Ovary (tissue), 9 donors: ENCODE data around the gene SMAD4. TPM values are rescaled to one million over a fixed set of nuclear protein-coding genes. Genes with fewer than 3 reads are reported as not detected.

Experiments used
- DNase-seq, 5 donors: peaks; one replicate each; pipeline ENCODE4 v3.0.0-alpha.2; 2019 to 2020
- H3K27ac ChIP-seq, 2 donors: fragments of 200-600 bp; one replicate each; pipeline versions ENCODE4 v1.5.1 to v1.8.0; 2019 to 2022
- H3K27me3 ChIP-seq: fragments of 200-600 bp; one replicate; pipeline ENCODE4 v1.8.0; 2022
- H3K36me3 ChIP-seq: fragments of 200-600 bp; sonication (generic); one replicate; pipeline ENCODE4 v1.5.1; 2019
- H3K4me1 ChIP-seq: one replicate; pipeline ENCODE4 v1.8.1; 2013; ENCODE audit warnings: mild to moderate bottlenecking, moderate library complexity; ENCODE audit not compliant: insufficient read depth
- H3K4me3 ChIP-seq: fragments of 200-600 bp; sonication (generic); one replicate; pipeline ENCODE4 v1.5.1; 2017
- H3K9me3 ChIP-seq, 2 donors: fragments of 200-600 bp in 1 of 2; sonication (generic) in 1 of 2; one replicate each; pipeline versions ENCODE4 v1.5.1 to v1.8.1; 2013 to 2019; ENCODE audit warnings: mild to moderate bottlenecking in 1 of 2, moderate library complexity in 1 of 2
- CTCF ChIP-seq, 3 donors: fragments of 450-650 bp in 2 of 3; fragments of 200-600 bp in 1 of 3; IDR thresholded peaks; one replicate each; pipeline versions ENCODE4 v1.5.1 to v1.8.0; 2016 to 2022; ENCODE audit warnings: antibody characterized with exemption in 3 of 3, mild to moderate bottlenecking in 1 of 3
- EP300 ChIP-seq: sonication (generic); formaldehyde crosslinking; IDR thresholded peaks from one replicate; pipeline ENCODE4 v1.6.1; 2017; ENCODE audit warnings: antibody characterized with exemption
- POLR2A ChIP-seq: fragments of 450-650 bp; IDR thresholded peaks from one replicate; pipeline ENCODE4 v1.6.1; 2017; ENCODE audit warnings: antibody characterized with exemption, mild to moderate bottlenecking, moderate library complexity
- WGBS, 3 donors: extraction: QIAGEN DNeasy Blood & Tissue Kit in 1 of 3; methylation state at CpG; one replicate each; pipeline versions ENCODE4 v1.1.5 to v1.1.7; 2013 to 2017; 5-methylcytosine and 5-hydroxymethylcytosine counted together
- intact Hi-C, 4 donors: fragments of 100-400 bp; cut with DNase I; formaldehyde crosslinking; loops; one replicate each; pipeline versions ENCODE4 v1.11.0 to v1.15.1; 2022 to 2023
- polyA plus RNA-seq, 2 donors: library from polyadenylated mRNA; stranded (reverse); fragments of 200-250 nt in 1 of 2; fragments of 350-450 nt in 1 of 2; fragmentation: Illumina TruSeq in 1 of 2; extraction: RNeasy Lipid Tissue Mini Kit (QIAGEN cat#74804) in 1 of 2; gene quantifications; one replicate each; pipeline ENCODE4 v1.2.3, GENCODE V29; 2013 to 2014
- total RNA-seq, 7 donors: library from RNA; depleted of rRNA in 2 of 7; stranded (reverse); fragments of >200 nt in 2 of 7; fragmentation: NEBNext Ultra II Directional in 3 of 7; extraction: Animal tissue kit (Norgen Biotek cat#: 25700) in 3 of 7; gene quantifications; one replicate each; pipeline versions ENCODE4 v1.1.0 to v1.2.4, GENCODE V29; 2016 to 2023
- donor health status: DM: no; HTN: no; CAD: no; lungs with moderate emphysema.
- donor health status: DM: no; HTN: no; CAD: no.
- donor health status: Bipolar disorder and iron deficiency.
- donor health status: DM: yes; HTN: yes; CAD: no.
- donor health status: DM: no; HTN: no; CAD: no.
- donor health status: DM: yes; HTN: yes; CAD: no.

SMAD4 gene
- total and polyA plus RNA-seq, 9 donors = 38.5 to 159 (median 125) TPM

GRCh38 chr18:51123046-51123395 lies 93.0 kb downstream of the SMAD4 start:
- intact Hi-C loops = no loop called here
- 91 to 96% (median 95%) methylated on average over 7 of the region's 7 CpGs for WGBS, 3 donors
- no peak for TF ChIP-seq CTCF (IDR thresholded peaks at IDR 0.05)
- no peak for TF ChIP-seq EP300
- TF ChIP-seq POLR2A = no peak
- Histone ChIP-seq H3K9me3 (no peaks in the 10 kb centered on the region), H3K27me3 (no peaks in the 10 kb centered on the region), H3K4me1 (no peaks in the 10 kb centered on the region), H3K4me3 (no peak overlapping the region), H3K27ac (no peak overlapping the region), H3K36me3 (no peaks in the 10 kb centered on the region)
- no peak for DNase-seq

GRCh38 chr18:51123481-51123880 lies 93.5 kb downstream of the SMAD4 start:
- TF ChIP-seq EP300 (no peak), POLR2A (no peak), CTCF (IDR thresholded peaks at IDR 0.05) (no peak)
- 91 to 92% (median 91%) methylated on average over 10 of the region's 10 CpGs for WGBS, 3 donors
- Histone ChIP-seq H3K4me3 (no peak overlapping the region), H3K27me3 (no peaks in the 10 kb centered on the region), H3K27ac (no peak overlapping the region), H3K4me1 (no peaks in the 10 kb centered on the region), H3K36me3 (no peaks in the 10 kb centered on the region), H3K9me3 (no peaks in the 10 kb centered on the region)
- intact Hi-C loops = no loop called here
- no peak for DNase-seq

GRCh38 chr18:51123936-51124486 lies 94.0 kb downstream of the SMAD4 start:
- H3K4me1 ChIP-seq = no peaks in the 10 kb centered on the region
- intact Hi-C loops = no loop called here
- no peak for DNase-seq
- no peaks in the 10 kb centered on the region for H3K27me3 ChIP-seq
- WGBS, 3 donors = 74 to 83% (median 79%) methylated on average over 10 of the region's 10 CpGs
- H3K36me3 ChIP-seq = no peaks in the 10 kb centered on the region
- no peak overlapping the region for H3K27ac ChIP-seq
- TF ChIP-seq EP300 = no peak
- no peak for TF ChIP-seq POLR2A
- no peak for TF ChIP-seq CTCF (IDR thresholded peaks at IDR 0.05)
- H3K4me3 ChIP-seq = no peak overlapping the region
- no peaks in the 10 kb centered on the region for H3K9me3 ChIP-seq

- no peaks in the 10 kb centered on the region for H3K4me1 ChIP-seq
These were observed 96.0 kb downstream of the SMAD4 start for GRCh38 chr18:51125976-51126375.

More at GRCh38 chr18:51125976-51126375, 96.0 kb downstream of the SMAD4 start:
- Histone ChIP-seq H3K36me3 (no peaks in the 10 kb centered on the region), H3K27me3 (no peaks in the 10 kb centered on the region), H3K9me3 (no peaks in the 10 kb centered on the region), H3K4me3 (no peak overlapping the region), H3K27ac (no peak overlapping the region)
- no peak for DNase-seq
- TF ChIP-seq POLR2A (no peak), CTCF (IDR thresholded peaks at IDR 0.05) (no peak), EP300 (no peak)
- 89 to 98% (median 95%) methylated on average over 2 of the region's 2 CpGs for WGBS, 3 donors
- intact Hi-C loops = no loop called here
